GM18951 (cell line): Measurements from ENCODE around the gene ATE1.
"Not testable (repeated sequence)": the region's sequence is repeated elsewhere in the genome, so short reads cannot be mapped to it uniquely, and the experiment has no call there.

ENCODE experiments used
- POLR2A ChIP-seq: IDR thresholded peaks from 4 replicates; pipeline ENCODE4 v1.6.1; 2011; ENCODE audit warnings: mild to moderate bottlenecking; ENCODE audit not compliant: insufficient read length, insufficient read depth; ENCODE audit errors: extremely low read depth
- in situ Hi-C: fragments of 300-500 bp; cut with MboI; formaldehyde crosslinking; loops from one replicate; pipeline ENCODE4 v1.12.0; 2022; ENCODE audit warnings: low sequenced_read_pairs, mixed read lengths, inconsistent platforms; ENCODE audit not compliant: unreplicated experiment

Gene ATE1

DNA sequence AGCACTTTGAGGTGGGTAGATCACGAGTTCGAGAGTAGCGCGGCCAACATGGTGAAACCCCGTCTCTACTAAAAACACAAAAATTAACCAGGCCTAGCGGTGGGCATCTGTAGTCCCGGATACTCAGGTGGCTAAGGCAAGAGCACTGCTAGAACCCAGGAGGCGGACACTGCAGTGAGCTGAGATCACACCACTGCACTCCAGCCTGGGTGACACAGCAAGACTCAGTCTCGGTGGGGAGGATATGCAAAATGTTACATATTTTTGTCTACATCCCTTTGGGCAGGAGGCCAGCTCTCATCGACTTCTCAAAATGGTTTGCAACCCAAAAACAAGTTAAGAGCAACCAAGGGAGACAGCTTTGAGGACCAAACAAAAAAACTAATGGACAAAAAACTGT is 8.2 kb downstream of the ATE1 start:
- in situ Hi-C loops, result no loop called here

DNA sequence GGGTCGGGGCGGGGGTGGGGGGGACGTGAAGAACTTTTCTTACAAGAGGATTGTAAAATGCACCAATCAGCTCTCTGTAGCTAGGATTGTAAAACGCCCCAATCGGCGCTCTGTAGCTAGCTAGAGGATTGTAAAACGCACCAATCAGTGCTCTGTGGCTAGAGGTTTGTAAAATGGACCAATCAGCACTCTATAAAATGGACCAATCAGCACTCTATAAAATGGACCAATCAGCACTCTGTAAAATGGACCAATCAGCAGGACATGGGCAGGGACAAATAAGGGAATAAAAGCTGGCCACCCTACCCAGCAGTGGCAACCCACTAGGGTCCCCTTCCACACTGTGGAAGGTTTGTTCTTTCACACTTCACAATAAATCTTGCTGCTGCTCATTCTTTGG is 9.0 kb downstream of the ATE1 start:
- in situ Hi-C loops, result not testable (repeated sequence)

More for the DNA sequence above, 8.2 kb downstream of the ATE1 start:
- TF ChIP-seq POLR2A, result no peak

DNA sequence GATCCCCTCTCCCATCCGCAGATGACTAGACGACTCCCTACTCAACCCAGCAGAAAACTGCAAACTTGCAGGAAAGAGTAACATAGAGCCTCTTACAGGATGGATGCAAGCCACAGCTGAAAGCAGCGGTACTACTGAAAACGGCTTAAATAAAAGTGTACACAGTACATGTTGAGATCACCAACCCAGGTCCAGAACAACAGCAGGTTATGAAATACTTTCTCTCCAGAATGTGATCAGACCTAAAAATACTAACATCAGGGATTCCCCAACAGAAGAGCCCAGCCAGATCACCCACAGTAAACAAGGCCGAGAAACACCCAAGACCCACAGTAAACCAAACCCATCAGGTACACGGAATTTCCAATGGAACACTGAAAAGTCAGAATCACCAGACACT is 13.2 kb downstream of the ATE1 start:
- in situ Hi-C loops, result no loop called here
- TF ChIP-seq POLR2A, result no peak

DNA sequence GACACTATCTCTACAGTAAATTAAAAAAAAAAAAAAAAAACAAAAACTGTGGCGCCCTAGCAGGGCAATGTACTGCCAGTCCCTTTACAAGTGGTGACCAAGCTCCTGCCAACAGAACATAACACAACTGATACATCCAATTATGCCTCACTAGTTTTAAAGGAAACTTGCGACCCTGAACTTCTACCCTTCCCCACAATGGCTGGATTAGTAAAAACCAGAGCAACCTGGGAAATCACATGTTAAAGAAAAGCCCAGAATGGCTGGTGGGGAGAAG is 16.5 kb downstream of the ATE1 start:
- TF ChIP-seq POLR2A, result no peak
- in situ Hi-C loops, result no loop called here

DNA sequence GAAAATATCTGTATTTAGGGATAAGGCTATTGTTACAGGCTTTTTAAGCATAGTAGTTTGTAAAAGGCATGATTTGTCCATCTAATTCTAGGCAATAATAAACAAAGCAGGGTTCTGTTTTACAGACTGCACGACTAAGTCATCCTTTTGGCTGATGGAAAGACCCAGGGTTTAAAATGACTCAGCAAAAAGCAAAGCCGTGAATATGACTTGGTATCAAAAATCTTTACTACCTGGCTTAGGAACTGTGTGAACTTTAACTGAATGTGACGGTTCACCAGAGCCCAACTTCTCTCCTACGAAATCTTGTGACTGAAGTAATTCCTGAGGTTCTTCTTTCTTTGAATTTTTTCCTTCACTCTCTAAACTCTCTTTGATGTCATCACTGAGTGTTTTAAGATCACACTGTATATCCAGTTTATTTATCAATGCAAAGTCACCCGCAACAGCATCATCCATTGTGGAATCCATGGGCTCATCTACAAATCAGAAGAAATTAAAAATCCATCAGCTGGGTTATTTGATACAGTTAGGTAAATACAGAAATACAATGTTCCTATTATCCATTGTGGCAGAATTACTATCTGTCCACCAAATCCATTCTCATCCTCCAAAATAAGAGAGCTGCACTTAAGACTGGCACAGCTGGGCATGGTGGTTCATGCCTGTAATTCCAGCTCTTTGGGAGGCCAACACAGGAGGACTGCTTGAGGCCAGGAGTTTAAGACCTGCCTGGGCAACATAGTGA is 17.0 kb downstream of the ATE1 start:
- in situ Hi-C loops, result no loop called here
- no peak for TF ChIP-seq POLR2A

DNA sequence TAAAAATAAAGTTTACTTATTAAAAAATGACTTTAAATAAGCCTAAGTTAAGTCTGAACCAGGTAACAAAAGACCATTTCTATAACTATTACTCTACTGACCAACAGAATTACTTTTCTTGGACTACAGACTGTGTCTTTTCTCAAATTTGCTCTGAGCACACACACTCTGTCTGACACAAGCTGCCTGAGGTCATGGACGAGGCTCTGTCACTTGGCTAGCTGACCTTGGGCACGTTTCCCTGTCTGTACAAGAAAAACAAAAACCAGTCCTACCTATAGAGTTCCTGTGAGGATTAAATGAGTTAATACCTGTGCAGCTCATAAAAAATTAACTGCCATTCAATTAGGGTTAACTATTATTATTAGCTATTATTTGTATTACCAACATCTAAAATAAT is 22.9 kb downstream of the ATE1 start:
- in situ Hi-C loops, result no loop called here
- TF ChIP-seq POLR2A, result no peak

DNA sequence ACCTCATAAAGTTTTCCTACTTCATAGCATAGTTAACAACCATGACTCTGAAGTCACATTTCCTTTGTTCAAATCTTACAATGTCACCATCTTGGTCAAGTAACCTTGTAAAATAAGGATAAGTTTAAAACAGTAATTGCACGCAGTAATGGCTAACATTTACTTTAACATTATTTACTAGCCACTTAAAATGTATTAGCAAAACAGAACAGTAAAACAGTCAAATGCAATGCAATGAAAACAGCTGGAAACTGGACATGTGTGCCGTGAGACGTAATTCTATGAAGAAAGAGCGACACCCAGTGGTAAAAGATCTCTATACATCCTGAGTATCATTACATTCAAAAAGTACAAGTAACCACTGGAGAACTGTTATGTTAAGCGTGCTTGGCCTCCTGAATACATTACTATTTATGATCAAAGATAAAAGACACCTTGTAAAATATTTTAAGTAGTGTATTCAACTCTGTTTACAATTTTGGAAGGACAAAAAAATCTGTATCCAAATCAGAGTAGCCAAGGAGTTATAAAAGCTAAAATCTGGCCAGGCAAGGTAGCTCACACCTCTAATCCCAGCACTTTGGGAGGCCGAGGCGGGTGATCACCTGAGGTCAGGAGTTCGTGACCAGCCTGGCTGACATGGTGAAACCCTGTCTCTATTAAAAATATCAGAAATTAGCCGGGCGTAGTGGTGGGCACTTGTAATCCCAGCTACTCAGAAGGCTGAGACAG is 27.2 kb downstream of the ATE1 start:
- TF ChIP-seq POLR2A, result no peak
- in situ Hi-C loops, result no loop called here

DNA sequence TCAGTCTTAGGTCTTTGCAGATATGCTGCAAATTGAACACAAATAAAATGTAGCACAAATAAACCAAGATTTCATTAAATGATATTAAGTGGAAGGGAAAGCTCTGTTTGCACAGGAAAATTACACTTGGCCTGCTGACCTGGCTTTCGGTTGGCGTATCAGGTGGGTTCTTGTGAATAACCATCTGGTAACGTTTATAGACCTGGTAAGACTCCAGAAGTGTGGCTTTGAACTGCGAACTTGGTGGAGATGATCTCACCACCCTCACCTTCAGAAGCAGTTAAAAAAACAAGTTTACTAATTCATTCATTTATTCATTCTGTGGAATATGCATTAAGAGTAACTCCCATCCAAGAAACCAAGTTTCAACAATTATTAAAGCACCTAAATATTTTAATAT is 28.1 kb downstream of the ATE1 start:
- in situ Hi-C loops, result loop anchor here (25.0 kb wide), 1 partner anchor 962 kb away; no protein-coding TSS in a partner anchor
- TF ChIP-seq POLR2A, result no peak

DNA sequence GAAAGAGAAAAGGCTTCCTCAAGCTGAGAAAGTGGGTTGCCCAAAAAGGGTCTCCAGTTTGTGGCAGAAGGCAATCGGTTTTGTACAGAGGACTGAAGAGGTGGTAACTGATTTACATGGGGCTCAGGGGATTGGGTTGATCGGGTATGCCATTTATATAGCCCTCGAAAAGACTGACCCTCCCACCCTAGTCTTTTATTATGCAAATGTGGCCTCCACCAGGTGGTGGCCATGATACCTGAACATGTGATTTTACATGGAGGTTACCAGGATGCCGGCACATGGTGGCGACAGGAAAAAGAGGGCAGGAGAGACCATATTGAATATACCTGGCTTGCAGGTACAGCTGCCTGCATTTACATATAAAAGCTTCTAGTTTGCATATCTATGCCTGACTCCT is 36.7 kb downstream of the ATE1 start:
- in situ Hi-C loops, result loop anchor here (25.0 kb wide), 1 partner anchor 954 kb away; no protein-coding TSS in a partner anchor
- TF ChIP-seq POLR2A, result no peak

DNA sequence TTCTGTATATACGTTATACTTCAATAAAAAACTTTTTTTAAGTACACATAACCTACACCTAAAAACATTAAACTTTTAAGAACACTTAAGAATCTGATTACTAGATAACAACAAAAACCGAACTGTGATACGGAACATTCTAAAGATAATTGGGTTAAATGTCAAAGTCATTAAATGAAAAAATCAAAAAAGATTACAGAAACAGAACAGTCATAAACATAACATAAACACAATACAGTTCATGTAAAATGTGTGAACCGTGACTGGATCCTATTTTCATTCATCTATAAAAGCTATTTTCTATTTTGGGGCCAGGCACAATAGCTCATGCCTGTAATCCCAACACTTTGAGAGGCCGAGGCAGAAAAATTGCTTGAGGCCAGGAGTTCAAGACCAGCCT is 38.6 kb downstream of the ATE1 start:
- no peak for TF ChIP-seq POLR2A
- in situ Hi-C loops, result loop anchor here (25.0 kb wide), 1 partner anchor 952 kb away; no protein-coding TSS in a partner anchor

DNA sequence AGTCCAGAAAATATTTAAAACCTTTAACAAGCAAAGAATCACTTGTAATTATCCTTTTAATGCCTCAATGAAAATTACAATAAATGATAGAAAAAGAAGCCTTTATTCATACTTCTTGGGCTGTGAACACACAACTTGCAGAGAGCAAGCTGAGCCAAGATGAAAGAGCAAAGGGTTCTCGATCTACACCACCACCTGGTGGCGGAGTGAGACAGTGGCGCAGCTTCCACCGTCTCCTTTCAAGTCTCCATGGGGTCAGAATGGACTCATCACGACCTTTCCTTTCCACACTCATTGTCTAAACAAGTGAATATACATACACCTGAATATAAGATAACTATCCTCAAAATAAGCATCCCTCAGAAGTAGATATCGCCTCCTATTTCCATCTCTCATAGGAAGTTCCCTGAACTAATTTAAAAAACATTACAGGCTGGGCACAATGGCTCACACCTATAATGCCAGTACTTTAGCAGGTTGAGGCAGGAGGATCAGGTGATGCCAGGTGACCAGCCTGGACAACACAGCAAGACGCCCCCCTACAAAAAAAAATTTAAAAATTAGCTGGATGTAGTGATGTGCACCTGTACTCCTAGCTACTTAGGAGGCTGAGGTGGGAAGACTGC is 40.7 kb downstream of the ATE1 start:
- in situ Hi-C loops, result loop anchor here (25.0 kb wide), 1 partner anchor 950 kb away; no protein-coding TSS in a partner anchor
- TF ChIP-seq POLR2A, result no peak

DNA sequence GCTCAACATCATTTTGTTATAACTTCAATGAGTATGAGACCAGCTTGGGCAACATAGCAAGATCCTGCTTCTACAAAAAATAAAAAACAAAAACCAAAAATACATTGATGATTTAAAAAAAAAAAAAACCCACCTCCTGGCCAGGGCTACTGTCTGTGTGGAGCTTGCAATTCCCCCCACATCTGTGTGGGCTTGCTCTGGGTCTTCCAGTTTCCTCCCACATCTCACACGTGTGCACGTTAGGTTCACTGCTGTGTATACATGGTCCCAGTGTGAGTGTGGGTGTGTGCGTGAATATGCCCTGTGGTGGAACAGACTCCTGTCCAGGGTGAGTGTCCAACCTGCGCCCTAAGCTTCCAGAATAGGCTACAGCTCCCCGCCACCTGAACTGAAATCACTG is 41.6 kb downstream of the ATE1 start:
- in situ Hi-C loops, result loop anchor here (25.0 kb wide), 1 partner anchor 949 kb away; no protein-coding TSS in a partner anchor

DNA sequence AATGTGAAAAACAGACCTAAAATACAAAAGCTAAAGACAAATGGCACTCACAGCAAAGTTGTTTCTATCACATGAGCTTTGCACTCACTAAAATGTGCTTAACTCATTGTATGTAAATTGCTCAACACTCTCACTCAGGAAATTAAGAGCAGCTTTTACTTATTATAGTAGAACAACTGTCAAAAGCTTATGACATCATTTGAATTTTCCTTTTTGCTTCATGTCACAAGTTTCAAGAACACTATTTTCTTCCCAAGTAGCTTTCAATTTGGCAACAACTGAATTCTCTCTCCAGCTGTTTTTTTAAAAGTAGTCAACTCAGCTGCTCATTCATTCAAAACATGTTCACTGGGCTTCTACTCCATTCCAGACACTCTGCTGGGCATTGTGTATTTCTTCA is 46.9 kb downstream of the ATE1 start:
- in situ Hi-C loops, result loop anchor here (25.0 kb wide), 1 partner anchor 944 kb away; no protein-coding TSS in a partner anchor
- no peak for TF ChIP-seq POLR2A

More for the DNA sequence above, 41.6 kb downstream of the ATE1 start:
- no peak for TF ChIP-seq POLR2A

DNA sequence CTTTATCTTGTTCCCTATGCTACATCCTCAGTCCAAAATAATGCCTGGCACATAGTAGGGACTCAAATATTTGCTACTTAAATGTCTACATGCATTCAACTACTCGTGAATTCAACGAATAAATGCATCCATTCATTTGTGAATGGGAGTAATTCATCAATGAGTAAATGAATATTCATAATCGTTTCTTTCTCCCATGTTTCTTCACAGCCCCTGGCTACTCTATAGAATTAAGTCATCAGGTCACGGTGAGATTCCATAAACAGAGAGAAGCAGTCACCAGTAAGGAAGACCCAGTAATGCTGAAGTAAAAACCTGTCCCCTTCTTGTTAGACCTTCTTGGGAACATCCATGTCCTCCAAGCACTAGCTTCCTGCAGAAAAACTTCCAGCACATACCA is 48.4 kb downstream of the ATE1 start:
- in situ Hi-C loops, result loop anchor here (25.0 kb wide), 1 partner anchor 942 kb away; no protein-coding TSS in a partner anchor

DNA sequence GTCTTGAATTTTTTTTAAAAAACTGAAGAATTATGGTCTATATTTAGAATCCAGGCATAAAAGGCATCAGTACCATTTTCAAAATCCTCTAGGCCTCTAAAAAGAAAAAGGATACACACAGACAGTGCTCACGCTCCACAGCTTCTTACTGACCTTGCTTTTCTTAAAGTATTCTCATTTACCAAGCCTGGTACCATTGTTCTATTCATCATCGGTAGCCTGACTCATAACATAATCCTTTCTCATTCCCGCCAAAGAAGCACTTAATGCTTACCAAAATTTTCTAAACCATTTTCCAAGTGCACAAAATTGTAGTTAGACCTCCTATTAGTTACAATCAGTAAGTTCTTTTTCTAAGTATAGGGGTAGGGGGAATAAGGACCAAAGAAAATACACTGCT is 54.6 kb downstream of the ATE1 start:
- TF ChIP-seq POLR2A, result no peak
- in situ Hi-C loops, result no loop called here

More for the DNA sequence above, 48.4 kb downstream of the ATE1 start:
- no peak for TF ChIP-seq POLR2A
